HG03575 (cell line): ENCODE results near the gene ATF6B.

ENCODE experiments used
- ATAC-seq: cut with Tn5 transposase; IDR thresholded peaks from one replicate; pipeline ENCODE4 v1.9.1; 2021; ENCODE audit not compliant: unreplicated experiment, insufficient number of reproducible peaks, low FRiP score; ENCODE audit errors: extremely low read depth

Gene ATF6B

DNA sequence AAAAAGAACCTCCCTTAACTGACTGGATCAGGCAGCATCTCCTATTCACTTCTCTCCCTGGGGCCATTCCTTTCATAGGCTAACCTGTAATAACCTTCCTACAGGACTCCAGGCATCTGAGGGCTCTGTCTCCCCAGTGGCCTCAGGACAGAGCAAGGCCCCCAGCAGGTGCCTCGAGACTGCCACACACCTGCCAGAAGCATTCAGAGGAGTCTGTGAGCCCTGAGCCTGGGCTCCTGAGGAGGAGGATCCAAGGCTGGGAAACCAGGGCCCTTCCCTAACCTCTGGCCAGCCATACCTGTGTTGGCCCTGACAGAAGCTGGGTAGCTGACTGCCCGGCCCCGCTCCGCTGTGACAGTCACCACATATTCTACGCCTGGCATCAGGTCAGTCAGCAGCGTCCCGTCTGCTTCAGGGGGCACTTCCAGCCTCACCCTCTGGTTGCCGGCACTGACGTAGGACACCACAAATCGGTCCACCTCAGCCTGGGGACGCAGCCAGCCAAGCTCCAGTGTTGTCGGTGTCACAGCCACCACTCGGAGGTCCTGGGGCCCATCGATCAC is 39.5 kb downstream of the ATF6B start:
- ATAC-seq = no peak

DNA sequence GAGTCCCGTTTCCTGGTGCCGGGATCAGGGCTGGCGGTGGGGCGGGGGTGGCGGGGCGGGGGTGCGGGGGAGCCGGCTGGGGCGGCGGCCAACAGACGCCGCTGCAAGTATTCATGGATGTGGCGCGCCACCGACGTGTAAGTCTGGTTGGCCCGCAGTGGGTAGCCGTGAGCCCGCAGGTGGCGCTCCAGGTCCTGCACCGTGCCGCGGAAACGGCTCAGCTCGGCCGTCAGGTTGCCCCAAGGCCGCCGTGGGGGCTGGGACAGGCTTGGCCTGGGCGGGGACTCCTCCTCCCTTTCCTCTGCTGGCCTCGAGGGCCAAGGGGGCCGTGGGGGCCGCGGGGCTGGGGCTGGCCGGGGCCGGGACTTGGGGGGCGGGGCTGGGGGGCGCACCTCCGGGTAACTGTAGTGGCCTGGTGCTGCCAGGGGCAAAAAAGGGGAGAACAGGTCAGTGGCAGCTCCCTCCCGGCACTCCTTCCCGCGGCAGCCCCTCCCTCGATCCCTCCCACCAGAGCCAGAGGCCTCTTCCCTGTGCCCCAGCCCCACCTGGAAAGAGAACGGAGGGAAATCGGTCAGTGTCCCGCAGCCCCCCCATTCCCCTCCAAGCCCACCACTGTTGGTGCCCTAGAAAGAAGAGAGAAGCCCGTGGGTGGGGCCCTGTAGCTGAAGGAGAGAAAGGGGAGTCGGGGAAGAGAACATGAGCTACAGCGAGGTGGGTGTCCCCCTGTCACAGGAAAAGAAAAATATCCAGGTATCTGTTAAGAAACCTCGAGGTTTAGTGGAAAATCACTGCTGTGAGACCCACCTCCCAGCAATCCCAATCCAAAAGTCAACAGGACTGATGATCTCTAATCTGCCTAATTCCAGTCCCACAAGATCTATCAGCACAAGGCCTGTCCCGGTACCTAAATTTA is 40.2 kb downstream of the ATF6B start:
- ATAC-seq = no peak

DNA sequence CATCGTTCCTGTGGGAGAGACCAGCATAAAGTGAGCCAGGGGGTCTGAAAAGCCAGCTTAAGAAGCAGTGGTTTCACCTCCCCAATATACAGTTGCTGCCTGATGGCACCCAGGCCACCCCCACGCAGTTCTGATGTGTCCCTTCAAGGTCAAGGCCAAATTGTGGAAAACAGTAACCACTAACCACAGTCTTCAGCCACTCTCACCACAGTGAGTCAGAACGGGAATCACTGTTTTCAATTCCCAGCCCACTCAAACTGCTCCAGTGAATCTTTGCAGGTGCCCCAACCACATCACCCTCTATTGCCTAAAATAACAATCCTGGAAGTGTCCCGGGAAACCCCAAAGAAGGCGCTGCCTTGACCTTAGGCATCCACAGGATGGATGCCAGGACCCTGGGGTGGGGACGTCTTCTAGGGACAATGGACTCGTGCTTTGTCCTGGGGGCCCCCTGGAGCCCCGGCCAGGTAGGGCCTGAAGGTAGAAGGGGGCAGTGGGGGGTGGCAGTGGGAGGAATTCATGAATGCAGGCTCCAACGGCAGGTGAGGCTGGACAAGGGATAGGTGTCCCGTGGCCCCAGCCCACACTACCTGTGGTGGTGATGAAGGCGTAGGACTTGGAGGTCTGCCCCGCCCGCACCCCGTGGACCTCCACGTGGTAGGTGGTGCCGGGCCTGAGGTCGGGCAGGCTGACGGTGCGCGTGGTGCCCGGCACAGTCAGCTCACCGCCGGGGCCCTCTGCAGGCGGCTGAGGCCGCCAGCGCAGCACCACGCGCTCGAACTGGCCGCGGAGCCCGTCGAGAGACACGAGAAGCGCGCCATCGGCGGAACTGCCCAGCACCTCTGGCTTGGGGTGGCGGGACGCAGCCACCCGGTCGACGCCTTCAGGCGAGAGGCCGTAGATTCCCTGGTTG is 41.1 kb downstream of the ATF6B start:
- no peak for ATAC-seq

DNA sequence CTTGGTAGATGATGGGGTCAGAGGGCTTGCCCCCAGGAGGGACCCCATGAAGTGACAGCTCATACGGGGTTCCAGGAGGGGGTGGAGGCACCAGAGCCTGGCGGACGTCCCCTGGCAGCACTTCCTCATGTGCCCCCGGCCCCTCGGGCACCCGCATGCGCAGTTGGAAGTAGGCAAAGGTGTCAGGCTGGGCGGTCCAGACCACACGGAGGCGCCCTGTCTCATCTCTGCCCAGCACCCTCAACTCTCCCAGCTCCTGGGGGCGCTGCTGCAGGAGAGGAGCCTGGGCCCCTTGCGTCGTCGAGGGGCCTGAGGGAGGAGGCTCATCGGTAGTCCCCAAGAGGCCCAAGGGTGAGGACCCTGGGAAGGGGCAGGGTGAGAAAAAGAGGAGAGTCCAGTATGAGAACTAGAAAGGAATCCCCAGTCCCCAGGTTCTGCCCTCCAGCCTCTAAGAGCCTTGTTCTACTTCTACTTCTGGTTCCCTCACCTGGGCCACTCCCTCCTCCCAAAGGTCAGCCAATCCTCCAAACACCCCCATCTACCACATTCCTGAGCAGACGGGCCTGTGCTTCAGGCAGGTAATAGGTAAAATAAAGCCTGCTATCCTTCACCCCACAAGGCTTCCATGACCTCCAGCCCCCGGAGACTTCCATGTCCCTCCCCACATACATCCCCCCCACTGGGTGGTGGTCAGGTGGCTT is 42.1 kb downstream of the ATF6B start:
- no peak for ATAC-seq

DNA sequence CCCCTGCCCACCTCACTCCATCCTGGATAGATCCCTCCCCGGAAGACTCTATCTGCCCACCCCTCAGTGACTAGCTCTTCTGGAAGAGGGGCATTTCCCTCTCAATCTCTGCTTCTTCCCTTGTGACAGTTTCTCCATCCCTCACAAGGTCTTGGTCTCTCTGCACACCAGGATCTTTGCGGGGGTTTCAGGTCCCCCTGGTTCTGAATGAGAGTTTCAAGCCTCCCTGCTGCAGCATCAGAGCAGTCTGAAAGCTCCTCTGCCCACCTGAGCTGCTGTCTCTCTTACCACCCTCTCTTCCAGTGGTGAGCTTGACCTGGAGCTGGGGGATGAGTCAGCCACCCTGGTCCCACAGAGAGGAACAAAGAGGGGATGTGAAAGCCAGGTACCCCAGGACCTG is 43.3 kb downstream of the ATF6B start:
- ATAC-seq = no peak

DNA sequence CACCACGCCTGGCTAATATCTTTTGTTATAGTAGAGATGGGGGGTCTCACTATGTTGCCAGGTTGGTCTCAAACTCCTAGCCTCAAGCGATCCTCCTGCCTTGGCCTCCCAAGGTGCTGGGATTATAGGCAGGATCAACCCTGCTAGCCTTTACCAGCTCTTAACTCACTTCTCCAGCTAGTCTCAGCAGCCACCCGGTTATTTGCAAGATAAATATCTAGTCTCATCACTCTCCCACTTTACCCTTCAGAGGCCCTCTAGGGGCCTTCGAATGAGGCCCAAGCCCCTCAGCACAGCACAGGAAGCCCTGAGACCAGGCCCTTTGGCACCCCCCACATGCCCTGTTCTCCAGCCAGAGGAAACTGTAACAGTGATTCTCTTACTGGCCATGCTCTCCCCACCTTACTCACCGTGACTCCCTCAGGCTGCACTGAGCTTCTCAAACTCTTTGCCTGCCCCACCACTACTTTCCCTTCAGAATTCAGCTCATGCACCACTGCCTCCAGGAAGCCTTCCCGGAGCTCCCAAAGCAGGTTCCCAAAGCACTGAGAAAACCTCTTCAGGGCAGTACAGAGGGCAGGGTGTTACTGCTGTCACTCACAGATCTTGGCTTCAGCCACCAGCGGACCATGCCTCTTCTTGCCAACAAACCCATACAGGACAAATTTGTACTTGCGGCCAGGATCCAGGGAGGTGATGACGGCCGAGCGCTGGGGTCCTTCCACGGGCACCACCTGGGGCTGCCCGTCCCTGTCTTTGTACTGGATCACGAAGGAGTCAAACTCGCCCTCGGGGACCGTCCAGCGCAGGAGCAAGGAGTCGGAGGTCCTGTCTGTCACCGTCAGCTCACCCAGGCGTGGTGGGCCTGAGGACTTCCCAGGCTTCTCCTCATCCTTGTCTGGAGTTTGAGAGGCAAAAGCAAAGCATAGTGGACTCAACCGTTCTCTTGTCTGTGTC is 44.0 kb downstream of the ATF6B start:
- no peak for ATAC-seq

DNA sequence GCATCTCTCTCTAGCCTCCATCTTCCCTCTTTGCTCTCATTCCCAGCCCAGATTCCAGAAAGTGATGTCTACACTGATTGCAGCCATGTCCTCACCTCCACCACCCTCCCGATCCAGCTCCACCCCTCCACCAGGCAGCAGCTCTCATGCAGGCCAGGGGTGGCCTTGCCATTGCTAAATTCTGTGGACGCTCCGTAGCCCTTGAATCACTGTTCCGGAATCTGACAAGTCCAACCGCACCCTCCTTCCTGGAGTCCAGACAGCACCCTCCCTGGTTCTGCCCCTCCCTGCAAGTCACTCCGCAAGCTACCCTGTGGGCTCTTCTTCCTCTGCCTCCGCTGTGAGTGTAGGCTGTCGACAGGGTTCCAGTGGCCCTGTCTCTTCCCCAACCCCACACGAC is 45.1 kb downstream of the ATF6B start:
- ATAC-seq = no peak

DNA sequence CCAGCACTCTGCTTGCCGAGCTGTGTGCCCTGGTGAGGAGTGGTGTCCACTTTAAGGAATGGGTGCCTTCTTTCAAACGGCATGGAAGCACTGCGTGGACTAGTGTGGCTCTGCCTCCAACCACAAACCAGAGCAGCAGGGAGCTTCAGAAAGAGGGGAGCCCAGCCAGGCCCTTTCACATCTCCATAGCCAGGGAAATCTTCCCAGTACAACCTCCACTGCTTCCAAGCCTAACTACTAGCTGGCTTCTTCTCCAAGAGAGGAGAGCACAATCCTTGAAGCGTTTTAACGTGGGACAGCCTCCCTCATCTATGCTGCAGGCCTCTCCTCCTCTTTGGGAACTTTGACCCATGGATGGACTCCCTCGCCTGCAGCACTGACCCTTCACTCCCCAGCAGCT is 45.6 kb downstream of the ATF6B start:
- no peak for ATAC-seq

DNA sequence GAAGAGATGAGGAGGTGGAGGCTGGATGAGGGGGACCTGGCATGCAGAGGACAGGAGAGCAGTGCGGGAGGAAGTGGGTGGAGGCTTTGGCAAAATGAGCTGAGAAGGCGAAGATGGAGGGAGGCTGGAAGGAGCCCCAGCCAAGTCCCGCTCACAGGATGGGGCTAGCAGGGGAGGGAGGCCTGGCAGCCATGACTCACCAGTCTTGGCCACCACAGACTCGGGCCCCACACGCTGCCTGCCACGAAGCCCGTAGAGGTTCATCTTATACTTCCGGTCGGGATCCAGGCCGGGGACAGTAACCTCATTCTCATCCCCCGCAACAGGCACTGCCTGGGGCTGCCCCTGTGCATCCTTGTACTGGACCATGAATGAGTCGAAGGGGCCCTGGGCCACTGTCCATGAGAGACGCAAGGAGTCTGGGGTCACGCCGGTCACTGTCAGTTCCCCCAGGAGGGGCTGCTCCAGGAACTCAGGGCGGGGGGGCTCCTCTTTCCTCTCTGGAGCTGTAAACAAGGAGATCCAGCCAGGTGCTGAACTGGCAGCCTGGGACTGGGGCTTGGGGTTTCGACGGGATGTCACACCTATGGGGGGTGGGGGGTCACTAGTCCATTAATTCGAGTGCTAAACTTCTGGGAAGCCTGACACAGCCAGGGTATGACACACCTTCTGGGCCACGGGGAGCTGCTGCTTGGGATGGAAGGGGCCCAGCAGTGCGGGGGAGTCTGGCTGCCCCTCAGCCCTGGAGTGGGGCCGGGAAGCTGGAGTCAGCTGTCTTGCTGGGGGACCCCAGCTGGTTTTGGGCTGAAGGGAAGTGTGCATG is 46.7 kb downstream of the ATF6B start:
- ATAC-seq = no peak

DNA sequence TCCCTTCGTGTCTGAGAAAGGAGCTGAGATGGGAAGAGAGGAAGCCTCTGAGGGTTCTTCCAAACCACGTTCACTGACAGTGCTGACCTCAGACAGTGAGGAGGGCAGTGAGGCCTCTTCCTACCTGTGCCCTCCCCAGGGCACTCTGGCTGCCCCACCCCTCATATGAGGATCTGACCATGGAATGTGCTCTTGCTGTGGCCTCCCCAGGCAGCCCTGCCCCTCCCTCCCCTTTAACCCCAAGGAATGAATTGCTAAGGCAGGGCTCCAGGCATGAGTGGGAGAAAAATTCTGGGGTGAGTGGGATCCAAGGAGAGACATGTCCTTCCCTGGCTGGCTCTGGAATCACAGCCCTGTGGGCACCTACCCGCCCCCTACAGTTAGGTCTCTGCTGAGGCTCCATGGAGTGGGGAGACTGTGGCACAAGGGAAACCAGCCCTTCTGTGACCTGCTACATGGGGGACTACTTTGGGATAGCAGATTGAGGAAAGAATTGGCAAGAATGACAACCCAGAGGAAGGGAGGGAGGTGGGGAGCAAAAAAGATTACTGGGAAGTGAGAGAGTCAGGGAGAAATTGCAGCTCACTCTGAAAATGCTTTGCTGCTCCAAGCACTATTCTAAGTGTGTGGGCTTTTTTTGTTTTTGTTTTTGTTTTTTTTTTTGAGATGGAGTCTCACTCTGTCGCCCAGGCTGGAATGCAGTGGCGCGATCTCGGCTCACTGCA is 48.3 kb downstream of the ATF6B start:
- ATAC-seq = no peak

DNA sequence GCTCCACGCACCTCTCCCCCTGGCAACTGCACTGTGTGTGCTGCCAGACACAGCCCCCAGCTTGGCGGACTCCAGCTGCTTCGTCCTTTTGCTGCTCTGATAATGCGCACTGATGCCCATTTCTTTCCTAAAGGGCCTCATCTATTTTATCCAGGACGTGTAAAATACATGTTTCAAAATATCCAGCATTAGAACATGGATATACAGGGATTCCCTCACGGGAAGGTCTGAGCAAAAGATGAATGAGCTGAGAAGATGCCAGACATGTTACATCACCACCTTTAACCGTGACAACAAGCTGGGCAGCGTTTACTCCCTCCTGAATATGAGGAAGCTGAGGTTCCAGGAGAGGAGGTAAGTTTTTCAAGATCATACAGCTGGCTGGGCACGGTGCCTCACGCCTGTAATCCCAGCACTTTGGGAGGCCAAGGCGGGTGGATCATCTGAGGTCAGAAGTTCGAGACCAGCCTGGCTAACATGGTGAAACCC is 51.7 kb downstream of the ATF6B start:
- no peak for ATAC-seq

DNA sequence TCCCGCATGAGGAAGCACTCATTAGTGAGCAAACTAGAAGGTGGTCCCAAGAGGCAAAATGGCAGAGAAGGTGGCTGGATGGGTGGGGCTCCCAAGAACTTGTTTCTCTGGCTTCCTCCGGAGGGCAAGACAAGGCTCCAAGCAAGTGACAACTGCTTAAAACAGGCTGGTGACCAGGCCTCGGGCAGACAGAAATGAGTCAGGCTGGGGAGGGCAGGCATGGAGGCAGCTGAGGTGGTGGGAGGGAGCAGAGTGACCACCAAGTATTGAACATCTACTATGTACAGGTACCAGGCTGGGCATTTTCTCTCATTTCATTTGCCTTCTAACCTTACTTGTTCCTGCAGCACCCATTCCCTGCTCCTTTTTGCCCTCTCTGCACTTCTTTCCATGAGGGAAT is 52.3 kb downstream of the ATF6B start:
- no peak for ATAC-seq

DNA sequence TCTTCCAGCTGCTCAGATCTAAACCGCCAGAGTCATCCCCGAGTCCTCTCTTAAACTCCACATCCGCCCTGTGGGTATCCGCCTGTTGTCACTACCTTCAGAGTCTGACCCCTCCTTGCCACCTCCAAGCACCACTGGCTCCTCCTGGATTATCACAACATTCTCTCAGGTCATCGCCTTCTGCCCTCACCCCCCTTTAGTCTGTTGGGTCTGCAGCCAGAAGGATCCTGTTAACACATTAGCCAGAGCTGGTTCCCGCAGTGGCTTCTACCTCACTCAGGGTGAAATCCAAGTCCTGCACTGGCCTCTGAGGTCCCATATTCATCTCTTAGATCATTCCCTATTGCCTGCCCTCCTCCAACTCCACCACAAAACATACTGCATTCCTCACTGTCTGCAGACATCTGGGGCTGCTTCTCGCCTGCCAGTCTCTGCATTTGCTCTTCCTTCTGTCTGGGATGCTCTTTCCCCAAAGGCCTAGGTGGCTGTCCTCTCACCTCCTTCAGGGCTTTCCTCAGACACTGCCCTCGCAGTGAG is 53.0 kb downstream of the ATF6B start:
- no peak for ATAC-seq

DNA sequence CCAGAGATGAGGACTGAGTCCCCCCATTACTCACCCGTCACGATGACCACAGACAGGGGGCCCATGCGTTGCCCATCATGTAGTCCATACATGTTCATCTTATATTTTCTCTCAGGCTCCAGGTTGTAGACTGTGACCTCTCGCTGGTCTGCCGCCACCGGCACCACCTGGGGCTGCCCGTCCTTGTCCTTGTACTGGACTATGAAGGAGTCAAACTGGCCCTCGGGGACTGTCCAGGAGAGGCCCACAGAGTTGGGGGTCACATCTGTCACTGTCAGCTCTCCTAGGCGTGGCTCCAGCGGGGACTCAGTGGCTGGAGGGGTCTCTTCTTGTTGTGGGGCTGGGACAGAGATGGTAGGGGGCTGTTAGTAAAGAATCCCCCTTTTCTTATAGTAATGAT is 54.4 kb downstream of the ATF6B start:
- no peak for ATAC-seq

DNA sequence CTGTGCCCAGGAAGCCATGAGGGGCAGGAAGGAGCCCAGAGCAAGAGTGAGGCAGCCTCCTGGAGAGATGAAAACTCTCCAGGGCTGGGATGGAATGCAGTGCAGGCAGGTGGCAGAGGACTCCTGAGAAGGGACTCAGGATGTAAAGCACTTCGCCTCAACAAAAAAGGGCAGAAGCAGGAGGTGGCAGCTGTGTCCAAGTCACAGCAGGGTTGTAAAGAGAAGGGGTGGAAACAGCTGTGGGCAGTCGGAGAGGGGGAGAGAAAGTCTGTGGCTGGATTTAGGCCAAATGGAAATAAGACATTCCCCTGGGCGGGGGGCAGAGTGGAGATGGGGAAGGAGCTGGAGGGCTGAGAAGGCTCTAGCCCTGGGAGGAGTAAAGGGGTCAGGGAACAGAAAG is 54.9 kb downstream of the ATF6B start:
- ATAC-seq = no peak

DNA sequence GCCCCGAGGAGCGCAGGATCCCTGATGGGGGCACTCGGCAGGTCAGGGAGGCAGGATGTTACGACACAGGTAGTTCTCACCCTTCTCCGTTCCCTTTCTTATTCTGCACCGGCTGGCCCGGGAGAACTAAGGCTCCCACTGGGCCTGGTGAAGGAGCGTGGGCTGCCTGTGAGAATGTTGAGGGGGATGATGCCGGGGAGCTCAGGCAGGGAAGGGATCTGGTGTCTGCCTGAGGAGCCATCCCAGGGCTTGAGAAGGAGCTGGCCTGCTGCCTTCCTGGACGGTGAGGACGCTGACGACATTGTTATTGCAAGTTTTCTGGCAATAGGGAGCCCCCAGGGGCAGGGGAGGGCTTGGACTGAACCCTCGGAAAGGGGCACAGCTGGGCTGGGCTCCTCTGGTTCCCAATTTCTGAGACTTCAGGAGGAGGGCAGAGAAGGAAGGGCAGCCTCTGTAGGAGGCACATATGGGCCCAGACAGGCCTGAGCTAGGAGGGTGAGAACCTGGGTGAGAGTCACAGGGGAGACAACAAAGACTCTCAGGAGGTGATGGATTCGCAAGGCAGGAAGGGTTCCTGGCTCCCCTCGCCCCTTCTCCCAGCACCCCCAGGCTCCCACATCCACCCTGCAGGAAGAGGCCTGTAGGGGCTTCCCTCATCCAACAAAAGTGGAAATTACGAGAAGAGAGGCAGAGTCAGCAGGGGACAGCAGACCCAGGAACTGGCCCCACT is 57.1 kb downstream of the ATF6B start:
- ATAC-seq = no peak
